VCaP (cell line): ENCODE measurements around the gene TAGAP.
"Not testable (repeated sequence)": the region's sequence is repeated elsewhere in the genome, so short reads cannot be mapped to it uniquely, and the experiment has no call there.

Experiments used
- H3K27ac ChIP-seq: fragments of 450-650 bp; 2 replicates; pipeline ENCODE4 v1.5.1; 2017
- TF ChIP-seq, protein P1 (sequence below): fragments of 450-650 bp; conservative IDR thresholded peaks from 2 replicates; pipeline ENCODE4 v1.5.1; 2017; ENCODE audit warnings: mild to moderate bottlenecking, moderate library complexity

TAGAP gene

DNA sequence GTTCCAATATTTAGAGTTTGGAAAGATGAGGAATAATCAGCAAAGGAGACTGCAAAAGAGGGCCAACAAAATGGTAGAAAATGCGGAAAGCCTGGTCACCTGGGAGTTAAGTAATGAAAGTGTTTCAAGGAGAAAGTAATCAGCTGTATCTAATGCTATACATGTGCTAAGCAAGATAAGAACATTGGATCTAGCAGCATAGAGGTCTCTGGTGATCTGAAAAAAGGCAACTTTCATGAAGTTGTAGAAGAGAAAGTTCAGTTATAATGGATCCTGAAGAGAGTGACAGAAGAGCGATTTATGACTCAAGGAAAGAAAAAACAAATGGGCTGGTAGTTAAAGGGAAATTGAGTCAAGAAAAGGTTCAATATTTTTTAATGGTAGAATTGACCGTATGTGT lies 40.2 kb downstream of the TAGAP start:
- TF ChIP-seq, protein P1, sequence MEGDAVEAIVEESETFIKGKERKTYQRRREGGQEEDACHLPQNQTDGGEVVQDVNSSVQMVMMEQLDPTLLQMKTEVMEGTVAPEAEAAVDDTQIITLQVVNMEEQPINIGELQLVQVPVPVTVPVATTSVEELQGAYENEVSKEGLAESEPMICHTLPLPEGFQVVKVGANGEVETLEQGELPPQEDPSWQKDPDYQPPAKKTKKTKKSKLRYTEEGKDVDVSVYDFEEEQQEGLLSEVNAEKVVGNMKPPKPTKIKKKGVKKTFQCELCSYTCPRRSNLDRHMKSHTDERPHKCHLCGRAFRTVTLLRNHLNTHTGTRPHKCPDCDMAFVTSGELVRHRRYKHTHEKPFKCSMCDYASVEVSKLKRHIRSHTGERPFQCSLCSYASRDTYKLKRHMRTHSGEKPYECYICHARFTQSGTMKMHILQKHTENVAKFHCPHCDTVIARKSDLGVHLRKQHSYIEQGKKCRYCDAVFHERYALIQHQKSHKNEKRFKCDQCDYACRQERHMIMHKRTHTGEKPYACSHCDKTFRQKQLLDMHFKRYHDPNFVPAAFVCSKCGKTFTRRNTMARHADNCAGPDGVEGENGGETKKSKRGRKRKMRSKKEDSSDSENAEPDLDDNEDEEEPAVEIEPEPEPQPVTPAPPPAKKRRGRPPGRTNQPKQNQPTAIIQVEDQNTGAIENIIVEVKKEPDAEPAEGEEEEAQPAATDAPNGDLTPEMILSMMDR: no peak
- H3K27ac ChIP-seq: no peak overlapping the region

DNA sequence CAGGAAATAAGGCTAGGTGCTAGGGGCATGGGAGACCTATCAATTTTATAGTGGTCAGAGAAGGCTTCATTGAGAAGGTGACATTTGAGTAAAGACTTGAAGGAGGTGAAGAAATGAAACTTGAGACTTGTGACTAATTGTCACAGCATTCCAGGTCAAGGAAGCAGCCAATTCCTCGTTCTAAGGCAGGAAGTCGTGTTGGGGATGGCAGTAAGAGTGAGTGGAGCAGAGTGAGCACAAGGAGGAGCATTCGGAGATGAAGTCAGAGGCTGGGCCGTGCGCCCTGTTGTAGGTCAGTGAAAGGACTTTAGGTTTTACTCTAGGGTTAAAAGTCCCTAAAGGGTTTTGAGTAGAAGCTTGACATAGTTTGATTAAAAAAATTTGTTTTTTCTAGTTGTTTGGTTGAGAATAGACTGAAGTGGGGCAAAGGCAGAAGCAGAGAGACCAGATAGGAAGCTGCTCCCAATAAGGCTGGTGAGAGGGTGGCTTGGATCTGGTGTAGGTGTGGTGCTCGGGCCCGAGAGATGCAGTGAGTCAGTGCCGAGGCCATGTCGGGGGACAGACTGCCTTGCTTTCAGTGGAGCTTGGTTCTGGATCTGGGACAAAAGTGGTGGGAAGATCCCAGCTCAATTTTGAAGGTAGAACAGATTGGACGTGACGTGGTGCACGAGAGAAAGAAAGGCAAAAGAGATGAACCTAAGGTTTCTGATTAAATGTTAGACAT lies 42.2 kb downstream of the TAGAP start:
- TF ChIP-seq, protein P1: no peak
- no peak overlapping the region for H3K27ac ChIP-seq

- TF ChIP-seq, protein P1: peak; percentile 47
Observed at GRCh38 chr6:158999666-159000403, 45.0 kb downstream of the TAGAP start, which contains the start of gene RSPH3. TSS of gene RSPH3 (minus strand) at chr6:159000202. CDS start at chr6:158999550, 652 bp downstream.

DNA sequence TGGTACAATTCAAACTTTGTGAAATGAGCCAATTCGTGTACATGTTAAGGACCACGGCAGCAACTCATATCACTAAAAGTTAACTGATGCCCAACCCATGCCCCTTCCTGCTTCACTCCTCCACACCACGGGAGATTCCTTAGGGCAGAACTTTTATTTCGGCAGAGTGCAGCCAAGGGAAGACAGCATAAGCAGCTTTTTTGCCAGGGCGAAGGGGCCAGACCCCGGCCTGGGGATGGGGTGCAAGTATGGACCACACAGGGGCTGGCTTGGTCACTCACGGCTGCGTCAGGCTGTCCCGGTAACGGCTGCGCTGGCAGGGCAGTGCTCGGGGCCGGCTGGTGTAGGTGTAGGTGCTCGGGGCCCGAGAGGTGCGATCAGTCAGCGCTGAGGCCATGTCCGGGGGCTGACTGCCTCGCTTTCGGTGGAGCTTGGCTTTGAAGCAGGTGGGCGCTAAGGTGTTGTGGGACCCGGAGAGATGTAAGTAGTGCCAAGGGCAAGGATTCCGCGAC lies 45.6 kb downstream of the TAGAP start:
- TF ChIP-seq, protein P1: no peak
- H3K27ac ChIP-seq: peak overlapping the region; percentile 91

More at GRCh38 chr6:158999666-159000403, 45.0 kb downstream of the TAGAP start, which contains the start of gene RSPH3:
- H3K27ac ChIP-seq: peak within 1 kb of the TSS; percentile 91

- TF ChIP-seq, protein P1: no peak
- H3K27ac ChIP-seq: no peak overlapping the region
Observed at GRCh38 chr6:158996856-158997255, 47.9 kb downstream of the TAGAP start.

DNA sequence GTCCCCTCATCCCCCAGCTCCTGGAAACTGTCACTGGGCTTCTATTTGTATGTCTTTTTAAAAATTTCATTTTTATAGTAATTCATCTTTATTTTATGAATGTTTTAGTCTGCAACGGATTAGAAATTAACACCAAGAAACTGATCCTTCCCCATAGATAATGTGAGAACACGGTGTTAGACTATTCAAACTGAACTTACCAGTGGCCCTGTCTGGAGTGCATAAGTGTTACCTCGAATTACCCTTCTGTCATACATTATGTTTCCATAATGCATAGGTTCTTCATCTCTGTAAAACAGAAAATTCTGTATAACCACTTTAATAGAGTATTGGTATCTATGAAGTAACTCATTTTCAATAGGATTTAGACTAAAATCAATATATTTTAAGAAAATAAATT lies 51.2 kb downstream of the TAGAP start:
- H3K27ac ChIP-seq: no peak overlapping the region
- TF ChIP-seq, protein P1: no peak

DNA sequence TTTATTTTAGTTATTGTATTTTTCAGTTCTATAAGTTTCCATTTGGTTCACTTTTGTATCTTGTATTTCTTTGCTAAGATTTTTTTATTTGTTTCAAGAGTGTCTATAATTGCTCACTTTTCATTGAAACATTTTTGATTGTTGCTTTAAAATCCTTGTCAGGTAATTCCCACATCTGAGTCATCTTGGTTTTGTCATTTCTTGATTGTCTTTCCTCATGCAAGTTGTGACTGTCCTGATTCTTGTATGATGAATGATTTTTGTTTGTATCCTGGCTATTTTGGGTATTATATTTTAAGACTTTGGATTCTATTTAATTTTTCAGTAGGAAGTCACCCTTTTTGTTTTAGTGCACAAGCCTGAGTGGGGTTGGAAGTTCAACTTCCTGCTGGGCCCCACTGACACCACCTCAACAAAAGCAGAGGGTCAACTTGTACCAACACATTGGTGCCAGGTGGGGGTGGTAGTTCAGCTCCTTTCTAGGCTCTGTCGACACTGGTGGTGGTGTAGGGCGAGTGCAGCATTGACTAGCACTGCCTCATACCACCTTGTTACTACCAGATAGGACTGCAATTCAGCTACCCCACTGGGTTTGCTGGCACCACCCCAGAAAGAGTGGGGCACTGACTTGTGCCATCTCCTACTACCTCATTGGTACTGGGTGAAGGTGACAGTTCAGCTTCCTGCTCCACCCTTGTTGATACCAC lies 53.6 kb downstream of the TAGAP start:
- TF ChIP-seq, protein P1: no peak
- no peak overlapping the region for H3K27ac ChIP-seq

- H3K27ac ChIP-seq: not testable (repeated sequence)
Observed at GRCh38 chr6:158989711-158990110, 55.1 kb downstream of the TAGAP start.
